Memory B cell (primary cell): ENCODE data around the gene SP7.
"Not testable (repeated sequence)": the region's sequence is repeated elsewhere in the genome, so short reads cannot be mapped to it uniquely, and the experiment has no call there.

Experiments
- ATAC-seq: fragments of 150-1000 bp; cut with Tn5 transposase; 2 replicates; pipeline ENCODE4 v1.10.0; 2021; ENCODE audit warnings: low read depth, mild to moderate bottlenecking, moderate library complexity
- DNase-seq, 2 donors: peaks; one replicate each; pipeline ENCODE4 v3.0.0; 2022; ENCODE audit warnings: low spot score in 2 of 2
- H3K27ac Mint-ChIP-seq: one replicate; pipeline ENCODE4 v1.8.0; 2022; ENCODE audit warnings: mild to moderate bottlenecking, moderate library complexity, mixed read lengths
- H3K27me3 Mint-ChIP-seq: one replicate; pipeline ENCODE4 v1.8.0; 2022; ENCODE audit warnings: mixed read lengths
- H3K36me3 Mint-ChIP-seq: one replicate; pipeline ENCODE4 v1.8.0; 2022; ENCODE audit warnings: mild to moderate bottlenecking, mixed read lengths
- H3K4me1 Mint-ChIP-seq: one replicate; pipeline ENCODE4 v1.8.0; 2022; ENCODE audit warnings: mixed read lengths
- H3K4me3 Mint-ChIP-seq: one replicate; pipeline ENCODE4 v1.8.0; 2022; ENCODE audit warnings: mild to moderate bottlenecking, moderate library complexity, mixed read lengths
- H3K9me3 Mint-ChIP-seq: one replicate; pipeline ENCODE4 v1.8.0; 2022; ENCODE audit warnings: mixed read lengths

SP7 gene

GRCh38 chr12:53320352-53321195 lies 15.6 kb downstream of the SP7 start:
- Mint-ChIP-seq H3K4me1 (peaks cover 25% of the 10 kb centered on the region), H3K36me3 (peaks cover 13% of the 10 kb centered on the region)
- ATAC-seq: no peak

GRCh38 chr12:53313996-53314395 lies 22.2 kb downstream of the SP7 start:
- DNase-seq (no peak), ATAC-seq (peak; percentile 37)
- Mint-ChIP-seq H3K36me3 (peaks cover 33% of the 10 kb centered on the region), H3K27me3 (no peaks in the 10 kb centered on the region), H3K9me3 (no peaks in the 10 kb centered on the region), H3K4me1 (peaks cover 8% of the 10 kb centered on the region), H3K27ac (no peak overlapping the region), H3K4me3 (no peak overlapping the region)

More at GRCh38 chr12:53320352-53321195, 15.6 kb downstream of the SP7 start:
- H3K4me3 Mint-ChIP-seq: peak overlapping the region; percentile 94
- no peak for DNase-seq
- peak overlapping the region; percentile 86 for H3K27ac Mint-ChIP-seq
- no peaks in the 10 kb centered on the region for H3K27me3 Mint-ChIP-seq
- no peaks in the 10 kb centered on the region for H3K9me3 Mint-ChIP-seq

- Mint-ChIP-seq H3K27me3 (no peaks in the 10 kb centered on the region), H3K27ac (peak overlapping the region; percentile 25), H3K4me3 (no peak overlapping the region), H3K9me3 (no peaks in the 10 kb centered on the region), H3K36me3 (peaks cover 26% of the 10 kb centered on the region), H3K4me1 (no peaks in the 10 kb centered on the region)
- no peak for DNase-seq
- no peak for ATAC-seq
Measured at GRCh38 chr12:53308276-53308675, 27.9 kb downstream of the SP7 start.

- Mint-ChIP-seq H3K9me3 (no peaks in the 10 kb centered on the region), H3K4me3 (no peak overlapping the region), H3K27me3 (no peaks in the 10 kb centered on the region), H3K4me1 (peaks cover 6% of the 10 kb centered on the region), H3K36me3 (peaks cover 32% of the 10 kb centered on the region), H3K27ac (no peak overlapping the region)
- ATAC-seq (no peak), DNase-seq (no peak)
Measured at GRCh38 chr12:53306826-53307225, 29.3 kb downstream of the SP7 start.

- Mint-ChIP-seq H3K27ac (no peak overlapping the region), H3K4me3 (no peak overlapping the region), H3K4me1 (peaks cover 24% of the 10 kb centered on the region), H3K27me3 (no peaks in the 10 kb centered on the region), H3K36me3 (peaks cover 20% of the 10 kb centered on the region), H3K9me3 (no peaks in the 10 kb centered on the region)
- DNase-seq (no peak), ATAC-seq (no peak)
Measured at GRCh38 chr12:53302903-53303302, 33.3 kb downstream of the SP7 start.

GRCh38 chr12:53300187-53300586 lies 36.0 kb downstream of the SP7 start:
- peaks cover 13% of the 10 kb centered on the region for H3K36me3 Mint-ChIP-seq
- peak overlapping the region; percentile 88 for H3K27ac Mint-ChIP-seq
- ATAC-seq: no peak
- no peaks in the 10 kb centered on the region for H3K9me3 Mint-ChIP-seq
- no peak for DNase-seq
- H3K4me1 Mint-ChIP-seq: peaks cover 30% of the 10 kb centered on the region
- peak overlapping the region; percentile 92 for H3K4me3 Mint-ChIP-seq
- H3K27me3 Mint-ChIP-seq: no peaks in the 10 kb centered on the region

- H3K27ac Mint-ChIP-seq: peak within 1 kb of the TSS; percentile 88
- H3K36me3 Mint-ChIP-seq: peaks cover 13% of the 10 kb centered on the region
- H3K9me3 Mint-ChIP-seq: no peaks in the 10 kb centered on the region
- DNase-seq (peak; percentile 68 to 75), ATAC-seq (peak; percentile 68)
- peak within 1 kb of the TSS; percentile 92 for H3K4me3 Mint-ChIP-seq
- H3K4me1 Mint-ChIP-seq: peaks cover 30% of the 10 kb centered on the region
- H3K27me3 Mint-ChIP-seq: no peaks in the 10 kb centered on the region
Measured at GRCh38 chr12:53299454-53300180, 36.5 kb downstream of the SP7 start, which contains the start of gene MYG1. Gene MYG1 (plus strand): TSS chr12:53299695. CDS start chr12:53299738, 43 bp downstream.

- Mint-ChIP-seq H3K36me3 (peaks cover 13% of the 10 kb centered on the region), H3K4me3 (peak overlapping the region; percentile 92), H3K4me1 (peaks cover 30% of the 10 kb centered on the region), H3K9me3 (no peaks in the 10 kb centered on the region), H3K27ac (peak overlapping the region; percentile 88), H3K27me3 (no peaks in the 10 kb centered on the region)
- ATAC-seq (no peak), DNase-seq (no peak)
Measured at GRCh38 chr12:53299101-53299453, 37.1 kb downstream of the SP7 start.

GRCh38 chr12:53298164-53298563 lies 38.0 kb downstream of the SP7 start:
- DNase-seq (no peak), ATAC-seq (no peak)
- Mint-ChIP-seq H3K27me3 (no peaks in the 10 kb centered on the region), H3K9me3 (no peaks in the 10 kb centered on the region), H3K4me1 (peaks cover 30% of the 10 kb centered on the region), H3K4me3 (no peak overlapping the region), H3K36me3 (peaks cover 13% of the 10 kb centered on the region), H3K27ac (peak overlapping the region; percentile 25)

- H3K36me3 Mint-ChIP-seq, H3K27me3 Mint-ChIP-seq, H3K27ac Mint-ChIP-seq, DNase-seq, H3K9me3 Mint-ChIP-seq, H3K4me3 Mint-ChIP-seq, ATAC-seq: not testable (repeated sequence)
- H3K4me1 Mint-ChIP-seq: peaks cover 24% of the 10 kb centered on the region
Measured at GRCh38 chr12:53297106-53297505, 39.0 kb downstream of the SP7 start.

GRCh38 chr12:53295891-53296219 lies 40.3 kb downstream of the SP7 start:
- peak overlapping the region; percentile 98 for H3K4me3 Mint-ChIP-seq
- peaks cover 18% of the 10 kb centered on the region for H3K4me1 Mint-ChIP-seq
- H3K27me3 Mint-ChIP-seq: no peaks in the 10 kb centered on the region
- ATAC-seq (peak; percentile 1), DNase-seq (no peak)
- no peaks in the 10 kb centered on the region for H3K9me3 Mint-ChIP-seq
- H3K27ac Mint-ChIP-seq: peak overlapping the region; percentile 98
- H3K36me3 Mint-ChIP-seq: peaks cover 3% of the 10 kb centered on the region

- Mint-ChIP-seq H3K36me3 (peaks cover 3% of the 10 kb centered on the region), H3K4me1 (peaks cover 13% of the 10 kb centered on the region), H3K4me3 (peak within 1 kb of the TSS; percentile 98), H3K27ac (peak within 1 kb of the TSS; percentile 98), H3K9me3 (no peaks in the 10 kb centered on the region), H3K27me3 (no peaks in the 10 kb centered on the region)
- peak; percentile 80 to 84 for DNase-seq
- ATAC-seq: peak; percentile 89
Measured at GRCh38 chr12:53295070-53295890, 40.9 kb downstream of the SP7 start, which contains the start of gene PFDN5. Gene PFDN5 (plus strand): TSS chr12:53295542. CDS start chr12:53295568, 26 bp downstream.

GRCh38 chr12:53292426-53292825 lies 43.7 kb downstream of the SP7 start:
- Mint-ChIP-seq H3K4me1 (peaks cover 8% of the 10 kb centered on the region), H3K27ac (no peak overlapping the region), H3K4me3 (no peak overlapping the region), H3K27me3 (no peaks in the 10 kb centered on the region), H3K9me3 (no peaks in the 10 kb centered on the region), H3K36me3 (no peaks in the 10 kb centered on the region)
- DNase-seq (no peak), ATAC-seq (no peak)

GRCh38 chr12:53290661-53291060 lies 45.5 kb downstream of the SP7 start:
- Mint-ChIP-seq H3K4me3 (no peak overlapping the region), H3K4me1 (peaks cover 7% of the 10 kb centered on the region), H3K27ac (no peak overlapping the region), H3K9me3 (no peaks in the 10 kb centered on the region), H3K36me3 (no peaks in the 10 kb centered on the region), H3K27me3 (no peaks in the 10 kb centered on the region)
- ATAC-seq: no peak
- no peak for DNase-seq
